Fibroblast of skin of left biceps (primary cell): ENCODE results near the gene PTBP2.
"Not testable (repeated sequence)": the region's sequence is repeated elsewhere in the genome, so short reads cannot be mapped to it uniquely, and the experiment has no call there.

ENCODE experiments used
- DNase-seq, 2 experiments: peaks; one replicate each; pipeline ENCODE4 v3.0.0-alpha.2; 2013; ENCODE audit warnings: low read depth in 2 of 2

PTBP2 gene

DNA sequence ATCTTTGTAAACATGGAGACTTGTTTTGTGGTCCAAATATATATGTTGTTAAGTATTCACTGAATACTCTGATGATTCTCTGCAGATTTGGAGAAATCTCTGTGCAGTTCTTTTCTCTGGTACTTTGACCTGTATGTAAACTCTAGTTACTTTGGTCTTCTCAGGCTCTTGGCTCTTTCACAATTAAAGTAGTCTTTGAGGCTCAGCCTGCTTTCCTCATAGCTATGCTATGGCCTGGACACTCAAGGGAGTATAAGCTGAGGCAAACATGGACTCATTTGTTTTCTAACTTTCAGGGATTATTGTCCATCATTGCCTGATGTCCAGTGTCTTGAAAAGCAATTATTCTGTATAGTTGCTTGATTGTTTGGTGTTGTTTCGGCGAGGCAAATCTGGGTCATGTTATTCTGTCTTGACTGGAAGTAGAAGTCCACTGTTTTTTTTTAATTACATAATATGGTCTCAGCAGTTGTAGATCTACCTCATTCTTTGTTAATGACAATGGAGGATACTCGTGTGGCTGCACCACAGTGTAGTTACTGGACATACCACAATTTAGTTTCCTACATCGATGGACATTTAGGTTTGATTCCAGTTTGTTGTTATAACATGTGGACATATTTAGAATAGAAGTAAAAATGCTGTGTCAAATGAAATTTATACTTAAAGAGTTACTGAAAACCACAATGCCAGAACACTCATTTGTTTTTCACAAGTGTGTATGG lies 9.2 kb downstream of the PTBP2 start:
- DNase-seq = no peak

GRCh38 chr1:96741335-96741734 lies 19.8 kb downstream of the PTBP2 start:
- DNase-seq = no peak

- DNase-seq = no peak
These were observed 25.1 kb downstream of the PTBP2 start for GRCh38 chr1:96746440-96747420.

- DNase-seq = no peak
These were observed 26.0 kb downstream of the PTBP2 start for GRCh38 chr1:96747565-96747964.

GRCh38 chr1:96748078-96748477 lies 26.5 kb downstream of the PTBP2 start:
- no peak for DNase-seq

DNA sequence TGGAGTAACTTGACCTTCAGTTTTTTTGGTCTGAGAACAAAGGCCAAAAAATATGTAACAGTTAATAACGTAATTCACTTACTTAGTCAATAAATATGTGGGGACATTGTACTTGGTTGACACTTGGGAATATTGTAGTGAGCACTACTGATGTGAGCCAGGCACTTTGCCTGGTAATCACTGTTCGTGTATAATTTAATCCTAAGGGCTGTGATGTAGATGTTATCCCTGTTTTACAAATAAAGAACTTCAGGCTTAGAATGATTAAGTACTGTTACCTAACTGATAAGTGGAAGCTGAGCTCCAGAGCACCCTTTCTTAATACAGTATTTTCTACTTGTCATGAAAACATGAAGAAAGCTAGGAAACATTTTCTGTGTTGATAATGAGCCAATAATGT lies 28.0 kb downstream of the PTBP2 start:
- no peak for DNase-seq

DNA sequence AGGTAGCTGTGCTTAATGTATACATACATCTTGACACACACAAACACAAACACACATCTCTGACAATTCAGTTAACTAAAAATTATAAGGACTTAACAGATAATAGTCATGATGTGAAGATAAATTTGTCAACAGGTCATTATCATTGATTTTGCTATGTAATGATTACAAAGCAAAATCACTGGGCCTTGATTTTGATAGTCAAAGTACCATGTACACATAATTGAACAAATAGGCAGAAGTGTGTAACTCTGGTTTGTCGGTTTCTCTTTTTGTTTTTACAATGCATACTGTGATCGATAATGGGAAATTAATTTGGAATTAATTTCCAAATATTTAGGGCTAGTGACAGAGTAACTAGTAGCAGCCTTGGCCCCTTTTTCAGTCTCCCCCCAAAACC lies 30.8 kb downstream of the PTBP2 start:
- DNase-seq = no peak

DNA sequence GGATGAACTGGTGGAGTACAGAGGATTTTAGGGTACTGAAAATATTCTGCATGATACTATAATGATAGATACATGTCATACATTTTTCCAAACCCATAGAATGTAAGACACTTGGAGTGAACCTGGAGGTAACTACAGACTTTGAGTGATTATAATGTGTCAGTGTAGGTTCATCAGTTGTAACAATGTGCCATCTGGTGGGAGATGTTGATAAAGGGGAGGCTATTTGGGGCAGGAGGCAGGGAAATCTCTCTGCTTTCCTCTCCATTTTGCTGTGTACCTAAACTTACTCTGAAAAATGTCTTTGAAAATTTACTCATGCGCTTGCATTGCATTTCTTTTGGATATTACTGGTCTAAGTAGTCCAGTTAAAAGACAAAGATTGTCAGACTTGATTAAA lies 35.2 kb downstream of the PTBP2 start:
- no peak for DNase-seq

GRCh38 chr1:96762586-96762985 lies 41.0 kb downstream of the PTBP2 start:
- DNase-seq = not testable (repeated sequence)

DNA sequence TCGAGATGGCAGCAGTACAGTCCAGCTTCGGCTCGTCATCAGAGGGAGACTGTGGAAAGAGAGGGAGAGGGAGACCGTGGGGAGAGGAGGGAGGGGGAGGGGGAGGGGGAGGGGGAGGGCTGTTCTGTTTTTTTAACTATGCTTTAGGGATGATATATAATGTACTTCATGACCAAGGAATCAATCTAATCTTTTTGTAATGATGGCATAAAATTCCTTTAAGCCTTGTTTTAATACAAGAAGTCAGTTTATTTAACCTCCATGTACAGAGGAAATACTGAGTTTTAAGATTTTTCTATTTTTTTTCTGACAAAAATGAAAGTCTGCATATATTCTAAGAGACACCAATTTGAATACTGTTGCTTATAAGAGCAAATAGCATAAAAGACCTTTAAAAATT lies 41.9 kb downstream of the PTBP2 start:
- DNase-seq = no peak

- no peak for DNase-seq
These were observed 42.9 kb downstream of the PTBP2 start for GRCh38 chr1:96764469-96764868.

- DNase-seq = no peak
These were observed 50.3 kb downstream of the PTBP2 start for GRCh38 chr1:96771847-96772246.

GRCh38 chr1:96772349-96772748 lies 50.8 kb downstream of the PTBP2 start:
- DNase-seq = no peak

DNA sequence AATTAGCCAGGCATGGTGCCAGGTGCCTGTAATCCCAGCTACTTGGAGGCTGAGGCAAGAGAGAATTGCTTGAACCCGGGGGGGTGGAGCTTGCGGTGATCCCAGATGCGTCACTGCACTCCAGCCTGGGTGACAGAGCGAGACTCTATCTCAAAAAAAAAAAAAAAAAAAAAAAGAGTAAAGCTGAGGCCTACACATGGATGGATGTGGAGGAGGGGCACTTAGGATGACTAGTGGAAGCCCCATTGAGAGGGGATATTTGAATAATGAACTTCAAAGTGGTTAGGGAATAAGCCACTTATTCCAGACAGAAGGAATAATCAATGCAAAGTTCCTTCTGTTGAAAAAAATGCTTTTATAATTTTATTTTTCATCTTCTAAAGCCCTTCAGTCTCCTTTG lies 51.4 kb downstream of the PTBP2 start:
- no peak for DNase-seq

- no peak for DNase-seq
These were observed 60.6 kb downstream of the PTBP2 start for GRCh38 chr1:96782206-96782605.

DNA sequence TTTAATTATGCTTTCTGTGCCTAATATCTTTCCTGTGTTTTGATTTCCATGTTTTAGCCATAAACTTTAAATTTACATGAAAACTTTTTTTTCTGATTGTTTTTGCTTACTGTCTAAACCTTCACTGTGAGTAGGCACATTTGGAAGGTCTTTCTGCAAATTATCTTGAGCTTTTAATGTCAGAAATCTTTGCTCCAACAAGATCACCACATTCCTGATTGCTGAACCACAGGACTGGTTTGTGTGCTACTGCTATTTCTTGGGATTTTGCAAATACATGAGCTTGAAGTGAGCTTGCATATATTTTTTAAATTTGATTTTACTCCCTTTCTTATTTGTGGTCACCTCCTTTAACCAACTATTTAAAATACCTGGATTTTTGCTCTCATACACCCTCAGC lies 61.3 kb downstream of the PTBP2 start:
- no peak for DNase-seq

GRCh38 chr1:96790599-96790998 lies 69.0 kb downstream of the PTBP2 start:
- no peak for DNase-seq

- no peak for DNase-seq
These were observed 70.6 kb downstream of the PTBP2 start for GRCh38 chr1:96792220-96792619.

- DNase-seq = not testable (repeated sequence)
These were observed 80.1 kb downstream of the PTBP2 start for GRCh38 chr1:96801696-96802095.

GRCh38 chr1:96804648-96805047 lies 83.1 kb downstream of the PTBP2 start:
- DNase-seq = no peak

GRCh38 chr1:96808191-96808590 lies 86.6 kb downstream of the PTBP2 start:
- no peak for DNase-seq

- DNase-seq = no peak
These were observed 94.3 kb downstream of the PTBP2 start for GRCh38 chr1:96815914-96816313.

GRCh38 chr1:96820107-96820506 lies 98.5 kb downstream of the PTBP2 start:
- DNase-seq = no peak
